ENCODE measurements around the gene PIH1D1.

DNA sequence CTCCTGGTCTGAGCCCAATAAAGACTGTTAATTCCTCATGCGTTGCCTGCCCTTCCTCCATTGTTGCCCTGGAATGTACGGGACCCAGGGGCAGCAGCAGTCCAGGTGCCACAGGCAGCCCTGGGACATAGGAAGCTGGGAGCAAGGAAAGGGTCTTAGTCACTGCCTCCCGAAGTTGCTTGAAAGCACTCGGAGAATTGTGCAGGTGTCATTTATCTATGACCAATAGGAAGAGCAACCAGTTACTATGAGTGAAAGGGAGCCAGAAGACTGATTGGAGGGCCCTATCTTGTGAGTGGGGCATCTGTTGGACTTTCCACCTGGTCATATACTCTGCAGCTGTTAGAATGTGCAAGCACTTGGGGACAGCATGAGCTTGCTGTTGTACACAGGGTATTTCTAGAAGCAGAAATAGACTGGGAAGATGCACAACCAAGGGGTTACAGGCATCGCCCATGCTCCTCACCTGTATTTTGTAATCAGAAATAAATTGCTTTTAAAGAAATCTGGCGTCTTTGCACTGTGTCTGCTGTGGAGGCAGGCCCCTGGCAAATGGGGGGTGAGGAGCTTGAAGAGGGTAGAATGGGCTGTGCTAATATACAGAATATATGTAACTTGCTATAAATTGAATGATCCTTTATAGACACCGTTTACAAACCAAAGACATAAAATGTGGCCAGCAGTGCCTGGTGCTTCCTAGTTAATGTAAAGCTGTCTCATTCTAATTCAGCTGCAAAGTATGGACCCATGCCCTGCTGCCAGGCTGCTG is 40.4 kb upstream of the PIH1D1 start:
- TF ChIP-seq, protein P1, sequence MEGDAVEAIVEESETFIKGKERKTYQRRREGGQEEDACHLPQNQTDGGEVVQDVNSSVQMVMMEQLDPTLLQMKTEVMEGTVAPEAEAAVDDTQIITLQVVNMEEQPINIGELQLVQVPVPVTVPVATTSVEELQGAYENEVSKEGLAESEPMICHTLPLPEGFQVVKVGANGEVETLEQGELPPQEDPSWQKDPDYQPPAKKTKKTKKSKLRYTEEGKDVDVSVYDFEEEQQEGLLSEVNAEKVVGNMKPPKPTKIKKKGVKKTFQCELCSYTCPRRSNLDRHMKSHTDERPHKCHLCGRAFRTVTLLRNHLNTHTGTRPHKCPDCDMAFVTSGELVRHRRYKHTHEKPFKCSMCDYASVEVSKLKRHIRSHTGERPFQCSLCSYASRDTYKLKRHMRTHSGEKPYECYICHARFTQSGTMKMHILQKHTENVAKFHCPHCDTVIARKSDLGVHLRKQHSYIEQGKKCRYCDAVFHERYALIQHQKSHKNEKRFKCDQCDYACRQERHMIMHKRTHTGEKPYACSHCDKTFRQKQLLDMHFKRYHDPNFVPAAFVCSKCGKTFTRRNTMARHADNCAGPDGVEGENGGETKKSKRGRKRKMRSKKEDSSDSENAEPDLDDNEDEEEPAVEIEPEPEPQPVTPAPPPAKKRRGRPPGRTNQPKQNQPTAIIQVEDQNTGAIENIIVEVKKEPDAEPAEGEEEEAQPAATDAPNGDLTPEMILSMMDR (IDR thresholded peaks at IDR 0.05; ENCODE audit: low read depth, low read length, missing input control), result no peak
- no peak for TF ChIP-seq SP1 (IDR thresholded peaks at IDR 0.05)
- no peak for TF ChIP-seq ATF3 (IDR thresholded peaks at IDR 0.05)
- TF ChIP-seq, protein P2, sequence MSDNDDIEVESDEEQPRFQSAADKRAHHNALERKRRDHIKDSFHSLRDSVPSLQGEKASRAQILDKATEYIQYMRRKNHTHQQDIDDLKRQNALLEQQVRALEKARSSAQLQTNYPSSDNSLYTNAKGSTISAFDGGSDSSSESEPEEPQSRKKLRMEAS (IDR thresholded peaks at IDR 0.05), result no peak
- no peak for TF ChIP-seq TAF1 (conservative IDR thresholded peaks at IDR 0.05)
- no peak for TF ChIP-seq RAD21 (IDR thresholded peaks at IDR 0.05)
- no peak for TF ChIP-seq EGR1 (IDR thresholded peaks at IDR 0.05; ENCODE audit: low read depth in 2 of 2)
- no peak for TF ChIP-seq GABPA (IDR thresholded peaks at IDR 0.05 in 1 of 2, conservative IDR thresholded peaks at IDR 0.05 in 1 of 2)
- TF ChIP-seq RXRA (IDR thresholded peaks at IDR 0.05), result no peak
